Glomerular endothelial cell (primary cell): ENCODE measurements around the gene AARS1. TPM values are rescaled to one million over a fixed set of nuclear protein-coding genes. Genes with fewer than 3 reads are reported as not detected.
"Not testable (repeated sequence)": the region's sequence is repeated elsewhere in the genome, so short reads cannot be mapped to it uniquely, and the experiment has no call there.

Experiments
- DNase-seq: peaks from one replicate; pipeline ENCODE4 v3.0.0-alpha.2; 2011; ENCODE audit warnings: low read depth, low spot score; ENCODE audit errors: extremely low read depth
- total RNA-seq: library from RNA; depleted of rRNA; stranded (reverse); fragments of >200 nt; gene quantifications from 2 replicates; pipeline ENCODE4 v1.2.3, GENCODE V29; 2015

AARS1 gene
- total RNA-seq: 86.1 and 119 TPM in 2 replicates

- DNase-seq: peak; percentile 99
Observed at GRCh38 chr16:70289229-70290094, at the start of gene AARS1. TSS of gene AARS1 (minus strand) at chr16:70289506. CDS start at chr16:70282763, 6,743 bp downstream.

GRCh38 chr16:70337814-70338213 lies 48.5 kb upstream of the AARS1 start:
- no peak for DNase-seq

GRCh38 chr16:70332728-70333127 lies 43.4 kb upstream of the AARS1 start:
- not testable (repeated sequence) for DNase-seq

DNA sequence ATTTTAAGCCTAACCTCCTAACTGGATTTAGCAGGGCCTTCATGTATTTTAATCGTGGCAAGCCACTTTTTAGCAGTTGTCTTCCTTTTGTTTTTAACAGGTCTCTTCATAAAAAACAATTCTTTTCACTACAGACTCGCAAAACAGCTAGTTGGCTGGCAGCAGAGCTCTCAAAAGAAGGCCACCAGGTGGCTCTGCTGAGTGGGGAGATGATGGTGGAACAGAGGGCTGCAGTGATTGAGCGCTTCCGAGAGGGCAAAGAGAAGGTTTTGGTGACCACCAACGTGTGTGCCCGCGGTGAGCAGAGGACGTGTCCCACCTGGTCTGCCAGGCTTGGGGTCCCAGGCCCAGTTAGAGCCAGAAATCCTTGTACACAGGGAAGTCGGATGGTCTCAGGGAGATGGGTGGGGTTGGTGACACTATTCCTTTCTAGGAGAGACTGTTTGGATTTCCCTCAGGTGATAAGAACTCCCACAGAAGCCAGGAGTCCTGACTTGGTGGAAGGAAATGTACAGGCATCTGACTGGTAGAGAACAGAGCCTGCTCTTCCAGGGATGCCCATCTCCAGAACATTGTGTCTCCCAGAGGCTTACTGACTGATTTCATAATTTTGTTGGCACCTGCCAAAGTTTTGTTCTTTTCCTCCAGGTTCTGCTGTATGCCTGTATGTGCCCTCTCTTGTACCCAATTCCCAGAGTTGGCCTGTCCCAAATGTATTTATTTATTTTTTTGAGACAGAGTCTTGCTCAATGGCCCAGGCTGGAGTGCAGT lies 42.5 kb upstream of the AARS1 start:
- DNase-seq: no peak

DNA sequence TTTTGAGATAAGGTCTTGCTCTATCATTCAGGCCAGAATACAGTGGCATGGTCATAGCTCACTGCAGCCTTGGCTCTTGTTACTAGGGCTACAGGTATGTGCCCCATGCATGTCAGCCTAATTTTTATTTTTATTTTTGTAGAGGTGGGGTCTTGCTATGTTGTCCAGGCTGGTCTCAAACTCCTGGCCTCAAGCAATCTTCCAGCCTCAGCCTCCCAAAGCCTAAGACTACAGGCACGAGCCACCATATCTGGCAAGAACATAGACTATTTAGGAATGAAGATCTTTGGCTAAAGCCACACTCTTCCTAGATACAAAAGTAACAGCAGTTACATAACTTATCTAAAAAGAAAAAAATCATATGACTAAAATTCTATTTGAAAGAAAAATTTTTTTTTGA lies 41.8 kb upstream of the AARS1 start:
- DNase-seq: no peak

GRCh38 chr16:70324998-70325747 lies 35.9 kb upstream of the AARS1 start:
- no peak for DNase-seq

- no peak for DNase-seq
Observed at GRCh38 chr16:70320121-70320520, 30.8 kb upstream of the AARS1 start.

DNA sequence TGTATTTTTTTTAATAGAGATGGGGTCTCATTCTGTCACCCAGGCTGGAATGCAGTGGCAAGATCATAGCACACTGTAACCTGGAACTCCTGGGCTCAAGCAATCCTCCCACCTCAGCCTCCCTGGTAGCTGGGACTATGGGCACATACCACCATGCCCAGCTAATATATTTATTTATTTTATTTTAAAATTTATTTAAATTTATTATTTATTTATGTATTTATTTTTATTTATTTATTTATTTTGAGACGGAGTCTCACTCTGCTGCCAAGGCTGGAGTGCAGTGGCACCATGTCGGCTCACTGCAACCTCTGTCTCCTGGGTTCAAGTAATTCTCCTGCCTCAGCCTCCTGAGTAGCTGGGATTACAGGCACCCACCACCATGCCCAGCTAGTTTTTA lies 18.4 kb upstream of the AARS1 start:
- DNase-seq: not testable (repeated sequence)

- DNase-seq: no peak
Observed at GRCh38 chr16:70306880-70307279, 17.6 kb upstream of the AARS1 start.

GRCh38 chr16:70304892-70305448 lies 15.7 kb upstream of the AARS1 start:
- no peak for DNase-seq

- no peak for DNase-seq
Observed at GRCh38 chr16:70302745-70303144, 13.4 kb upstream of the AARS1 start.

DNA sequence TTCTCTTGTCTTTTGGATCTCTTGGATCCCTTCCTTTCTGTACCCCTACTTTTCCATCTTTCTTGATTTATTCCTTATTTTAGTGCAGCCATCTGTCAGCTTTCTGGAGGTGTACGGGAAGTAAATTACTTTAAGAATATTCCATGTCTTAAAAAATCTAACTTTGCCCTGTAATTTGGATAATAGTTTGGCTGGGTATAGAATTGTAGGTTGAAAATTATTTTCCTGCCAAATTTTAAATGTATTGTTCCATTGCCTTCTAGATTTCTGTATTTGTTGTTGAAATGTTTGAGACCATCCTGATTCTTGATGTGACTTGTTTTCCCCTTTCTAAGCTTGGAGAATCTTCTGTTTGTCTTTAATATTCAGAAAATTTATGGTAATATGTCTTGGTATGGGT lies 11.8 kb upstream of the AARS1 start:
- no peak for DNase-seq

DNA sequence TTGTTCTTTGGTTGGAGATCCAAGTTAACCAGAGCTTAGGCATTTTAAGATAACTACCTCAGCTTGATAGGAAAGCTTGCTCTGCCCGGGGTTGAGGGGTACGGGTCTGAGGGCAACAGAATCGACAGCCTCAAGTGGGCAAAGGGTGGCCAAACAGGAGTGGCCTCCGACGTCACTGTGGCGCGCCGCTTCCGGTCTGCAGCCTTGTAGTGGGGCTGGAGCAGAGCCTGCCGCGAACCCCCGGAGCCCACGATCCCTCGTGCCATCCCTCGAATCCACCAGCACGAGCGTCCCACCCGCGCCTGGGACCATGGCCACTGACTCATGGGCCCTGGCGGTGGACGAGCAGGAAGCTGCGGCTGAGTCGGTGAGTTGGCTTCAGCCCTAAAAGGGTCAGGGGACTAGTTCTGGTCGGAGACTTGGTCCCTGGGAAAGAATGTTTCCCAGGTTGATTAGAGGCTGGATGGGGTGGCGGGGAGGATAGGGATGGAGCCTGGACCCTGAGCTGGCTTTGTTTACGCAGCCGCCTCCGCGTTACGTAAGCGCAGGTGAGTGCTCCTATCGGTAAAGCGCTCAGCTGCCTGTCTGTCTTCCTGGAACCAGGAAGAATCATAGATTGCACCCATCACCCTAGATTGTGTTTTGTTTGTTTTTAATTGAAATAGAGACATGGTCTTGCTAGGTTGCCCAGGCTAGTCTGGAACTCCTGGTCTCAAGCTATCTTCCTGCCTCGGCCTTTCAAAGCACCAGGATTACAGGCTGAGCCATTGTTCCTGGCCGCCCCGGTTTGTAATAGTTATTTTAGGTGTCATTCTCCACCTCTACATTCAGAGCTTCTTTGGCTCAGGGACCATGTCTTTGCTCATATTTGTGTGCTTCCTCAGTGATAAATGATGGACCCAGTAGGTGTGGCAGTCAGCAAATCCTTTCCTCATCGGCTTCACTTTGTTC lies 10.0 kb upstream of the AARS1 start, which contains the start of gene DDX19B:
DDX19B (plus strand) TSS at position 199 of the 951 bp plus-strand sequence; CDS start at position 311, 112 bp downstream.
- peak; percentile 5 for DNase-seq

DNA sequence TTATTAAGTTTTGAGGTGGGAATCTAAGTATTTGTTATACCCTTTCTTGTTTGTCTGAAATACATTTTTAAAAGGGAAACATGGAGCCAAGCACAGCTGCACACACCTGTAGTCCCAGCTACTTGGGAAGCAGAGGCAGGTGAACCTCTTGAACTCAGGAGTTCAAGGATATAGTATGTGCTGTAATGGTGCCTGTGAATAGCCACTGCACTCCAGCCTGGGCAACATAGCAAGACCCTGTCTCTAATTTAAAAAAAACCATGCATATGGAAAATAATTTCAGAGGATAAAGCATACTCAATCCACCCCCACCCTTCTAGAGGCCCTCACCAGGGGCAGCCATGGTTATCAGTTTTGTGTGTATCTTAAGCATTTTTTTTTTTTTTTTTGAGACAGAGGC lies 6.3 kb upstream of the AARS1 start:
- no peak for DNase-seq

DNA sequence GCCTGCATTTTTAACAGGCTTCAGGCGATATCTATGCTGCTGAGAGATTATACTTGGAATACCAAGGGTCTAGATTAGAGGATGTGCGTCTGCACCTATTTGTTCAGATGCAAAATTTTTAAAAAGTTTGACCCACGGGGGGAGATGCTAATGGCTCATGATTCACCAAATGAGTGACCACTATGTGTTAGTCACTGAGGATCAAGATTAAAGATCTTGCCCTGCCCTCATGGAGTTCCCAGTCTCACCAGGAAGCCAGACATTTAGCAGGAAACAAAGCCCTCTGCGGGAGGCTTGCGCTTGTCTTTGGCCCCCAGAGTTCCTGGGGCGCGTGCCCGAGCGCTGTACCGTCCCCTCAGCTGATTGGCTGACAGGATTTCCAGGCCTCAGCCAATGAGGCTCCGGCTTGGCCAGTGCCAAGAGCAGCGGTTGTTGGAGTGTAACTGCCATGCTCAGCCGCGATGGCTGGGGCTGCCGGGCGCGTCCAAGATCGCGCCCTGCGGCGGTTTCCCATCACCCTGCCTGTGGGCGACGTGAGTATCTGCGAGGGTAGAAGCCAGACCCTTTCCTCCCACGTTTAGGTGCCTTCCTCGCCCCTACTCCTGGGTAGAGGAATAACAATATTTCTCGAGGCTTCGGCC lies 5.2 kb upstream of the AARS1 start:
- DNase-seq: no peak

DNA sequence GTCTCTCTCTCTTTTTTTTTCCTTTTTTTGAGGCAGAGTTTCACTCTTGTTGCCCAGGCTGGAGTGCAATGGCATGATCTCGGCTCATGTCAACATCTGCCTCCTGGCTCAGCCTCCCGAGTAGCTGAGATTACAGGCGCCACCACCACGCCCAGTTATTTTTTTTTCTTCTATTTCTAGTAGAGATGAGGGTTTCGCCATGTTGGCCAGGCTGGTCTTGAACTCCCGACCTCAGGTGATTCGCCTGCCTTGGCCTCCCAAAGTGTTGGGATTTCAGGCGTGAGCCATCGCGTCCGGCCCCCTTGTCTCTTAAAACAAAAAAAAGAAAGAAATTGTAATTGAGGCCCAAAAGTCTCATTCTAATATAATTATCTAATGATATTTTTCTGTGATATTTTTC lies 2.8 kb upstream of the AARS1 start:
- not testable (repeated sequence) for DNase-seq

DNA sequence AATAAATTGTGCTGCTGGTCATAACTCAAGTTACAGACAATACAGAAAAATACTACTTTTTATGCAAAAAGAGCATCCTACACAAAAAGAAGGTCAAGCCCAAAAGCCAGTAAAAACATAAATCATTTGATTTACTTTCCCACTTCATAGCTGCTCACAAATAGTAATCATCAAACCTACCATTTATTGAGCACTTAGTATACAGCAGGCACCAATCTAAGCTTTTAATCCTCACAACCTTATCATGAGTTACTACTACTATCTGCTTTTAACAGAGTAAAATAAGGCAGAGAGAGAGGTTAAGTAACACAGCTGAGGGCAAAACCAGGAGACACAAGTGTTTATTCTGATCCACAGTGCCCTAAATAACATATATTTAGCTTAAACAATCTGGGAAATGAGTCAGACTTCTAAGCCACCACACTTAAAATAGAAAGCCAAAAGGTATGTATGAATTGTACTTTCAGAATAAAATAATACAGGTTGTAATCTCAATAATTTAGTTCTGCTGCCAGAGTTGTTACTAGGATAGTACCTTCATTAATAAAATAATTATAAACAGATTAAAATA lies 1.7 kb upstream of the AARS1 start:
- DNase-seq: no peak

- not testable (repeated sequence) for DNase-seq
Observed at GRCh38 chr16:70287304-70287971, 1.9 kb downstream of the AARS1 start.
